Vagina (tissue), 2 donors: ENCODE results near the gene RPTN. TPM values are rescaled to one million over a fixed set of nuclear protein-coding genes. Genes with fewer than 3 reads are reported as not detected.

Experiments used
- DNase-seq, 2 donors: peaks; one replicate each; pipeline ENCODE4 v3.0.0-alpha.2; 2017; ENCODE audit errors: extremely low spot score in 2 of 2
- H3K27ac ChIP-seq: fragments of 200-600 bp; sonication (generic); one replicate; pipeline ENCODE4 v1.5.1; 2019
- H3K27me3 ChIP-seq: fragments of 200-600 bp; sonication (generic); one replicate; pipeline ENCODE4 v1.5.1; 2019
- H3K36me3 ChIP-seq, 2 donors: fragments of 200-600 bp; sonication (generic); one replicate each; pipeline ENCODE4 v1.5.1; 2017 to 2019
- H3K4me1 ChIP-seq: fragments of 200-600 bp; sonication (generic); one replicate; pipeline ENCODE4 v1.5.1; 2019
- H3K4me3 ChIP-seq, 2 donors: fragments of 200-600 bp; sonication (generic); 1 replicate in 1 of 2; 2 replicates in 1 of 2; pipeline ENCODE4 v1.5.1; 2016 to 2019
- H3K9me3 ChIP-seq: fragments of 200-600 bp; sonication (generic); one replicate; pipeline ENCODE4 v1.5.1; 2019
- POLR2A ChIP-seq, 2 donors: fragments of 450-650 bp; IDR thresholded peaks; one replicate each; pipeline ENCODE4 v1.6.1; 2017; ENCODE audit warnings: antibody characterized with exemption in 2 of 2, mild to moderate bottlenecking in 2 of 2, moderate library complexity in 2 of 2
- POLR2AphosphoS5 ChIP-seq, 2 donors: sonication (generic); formaldehyde crosslinking; IDR thresholded peaks; one replicate each; pipeline ENCODE4 v1.9.0; 2017; ENCODE audit warnings: antibody characterized with exemption in 2 of 2, mild to moderate bottlenecking in 2 of 2, low read depth in 1 of 2; ENCODE audit not compliant: insufficient read depth in 1 of 2
- intact Hi-C: fragments of 100-400 bp; cut with DNase I; formaldehyde crosslinking; loops from one replicate; pipeline ENCODE4 v1.15.1; 2023
- total RNA-seq: library from RNA; depleted of rRNA; stranded (reverse); fragments of >200 nt; gene quantifications from one replicate; pipeline ENCODE4 v1.2.3, GENCODE V29; 2016
- TF ChIP-seq, protein P1 (sequence below), 3 experiments: fragments of 450-650 bp in 2 of 3; fragments of 200-600 bp in 1 of 3; sonication (generic) in 1 of 3; IDR thresholded peaks; one replicate each; pipeline ENCODE4 v1.5.1; 2017 to 2019; ENCODE audit warnings: antibody characterized with exemption in 3 of 3, mild to moderate bottlenecking in 2 of 3, moderate library complexity in 2 of 3

The RPTN gene
- total RNA-seq, 1 donor from 2014 or later, result 0.25 TPM

DNA sequence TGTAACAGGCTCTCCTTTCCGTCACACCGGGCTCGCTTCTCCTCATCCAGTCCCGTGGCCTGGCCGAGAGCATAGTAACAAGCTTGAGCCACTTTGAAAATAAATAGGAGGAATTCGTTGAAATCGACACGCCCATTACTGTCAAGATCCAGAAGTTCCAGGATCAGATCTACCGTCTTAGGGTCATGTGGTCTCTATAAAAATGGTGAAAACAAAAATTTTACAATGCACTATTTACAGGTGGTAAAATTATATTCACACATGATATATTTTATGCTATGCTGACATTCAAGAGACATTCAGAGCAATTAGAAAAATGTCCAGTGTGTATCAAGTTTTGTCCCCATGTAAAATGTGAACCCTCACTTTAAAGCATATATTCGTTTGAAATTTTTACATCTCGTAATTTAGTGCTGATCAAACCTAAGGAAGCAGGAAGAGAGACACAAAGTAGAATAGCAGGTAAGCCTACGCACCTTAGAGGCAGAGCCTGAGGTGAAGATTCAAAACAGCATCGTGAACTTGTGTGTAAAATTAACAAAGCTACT lies 46.1 kb downstream of the RPTN start:
- Histone ChIP-seq H3K27me3 (peaks cover 5% of the 10 kb centered on the region), H3K4me3 (no peak overlapping the region), H3K4me1 (peaks cover 40% of the 10 kb centered on the region), H3K27ac (no peak overlapping the region), H3K36me3 (no peaks in the 10 kb centered on the region), H3K9me3 (no peaks in the 10 kb centered on the region)
- intact Hi-C loops, result no loop called here
- TF ChIP-seq POLR2A (IDR thresholded peaks at IDR 0.05) (no peak), POLR2AphosphoS5 (IDR thresholded peaks at IDR 0.05; ENCODE audit: insufficient read depth in 1 of 2, low read depth in 1 of 2) (no peak)
- TF ChIP-seq, protein P1, sequence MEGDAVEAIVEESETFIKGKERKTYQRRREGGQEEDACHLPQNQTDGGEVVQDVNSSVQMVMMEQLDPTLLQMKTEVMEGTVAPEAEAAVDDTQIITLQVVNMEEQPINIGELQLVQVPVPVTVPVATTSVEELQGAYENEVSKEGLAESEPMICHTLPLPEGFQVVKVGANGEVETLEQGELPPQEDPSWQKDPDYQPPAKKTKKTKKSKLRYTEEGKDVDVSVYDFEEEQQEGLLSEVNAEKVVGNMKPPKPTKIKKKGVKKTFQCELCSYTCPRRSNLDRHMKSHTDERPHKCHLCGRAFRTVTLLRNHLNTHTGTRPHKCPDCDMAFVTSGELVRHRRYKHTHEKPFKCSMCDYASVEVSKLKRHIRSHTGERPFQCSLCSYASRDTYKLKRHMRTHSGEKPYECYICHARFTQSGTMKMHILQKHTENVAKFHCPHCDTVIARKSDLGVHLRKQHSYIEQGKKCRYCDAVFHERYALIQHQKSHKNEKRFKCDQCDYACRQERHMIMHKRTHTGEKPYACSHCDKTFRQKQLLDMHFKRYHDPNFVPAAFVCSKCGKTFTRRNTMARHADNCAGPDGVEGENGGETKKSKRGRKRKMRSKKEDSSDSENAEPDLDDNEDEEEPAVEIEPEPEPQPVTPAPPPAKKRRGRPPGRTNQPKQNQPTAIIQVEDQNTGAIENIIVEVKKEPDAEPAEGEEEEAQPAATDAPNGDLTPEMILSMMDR (IDR thresholded peaks at IDR 0.05), result no peak
- no peak for DNase-seq

GRCh38 chr1:152112101-152112884 lies 46.7 kb downstream of the RPTN start:
- TF ChIP-seq POLR2AphosphoS5 (IDR thresholded peaks at IDR 0.05; ENCODE audit: insufficient read depth in 1 of 2, low read depth in 1 of 2) (no peak), POLR2A (IDR thresholded peaks at IDR 0.05) (no peak)
- TF ChIP-seq, protein P1 (IDR thresholded peaks at IDR 0.05), result no peak
- Histone ChIP-seq H3K4me1 (peaks cover 40% of the 10 kb centered on the region), H3K27ac (no peak overlapping the region), H3K4me3 (peak overlapping the region; percentile 33 to 48), H3K36me3 (no peaks in the 10 kb centered on the region), H3K27me3 (peaks cover 9% of the 10 kb centered on the region), H3K9me3 (no peaks in the 10 kb centered on the region)
- no peak for DNase-seq
- intact Hi-C loops, result no loop called here

DNA sequence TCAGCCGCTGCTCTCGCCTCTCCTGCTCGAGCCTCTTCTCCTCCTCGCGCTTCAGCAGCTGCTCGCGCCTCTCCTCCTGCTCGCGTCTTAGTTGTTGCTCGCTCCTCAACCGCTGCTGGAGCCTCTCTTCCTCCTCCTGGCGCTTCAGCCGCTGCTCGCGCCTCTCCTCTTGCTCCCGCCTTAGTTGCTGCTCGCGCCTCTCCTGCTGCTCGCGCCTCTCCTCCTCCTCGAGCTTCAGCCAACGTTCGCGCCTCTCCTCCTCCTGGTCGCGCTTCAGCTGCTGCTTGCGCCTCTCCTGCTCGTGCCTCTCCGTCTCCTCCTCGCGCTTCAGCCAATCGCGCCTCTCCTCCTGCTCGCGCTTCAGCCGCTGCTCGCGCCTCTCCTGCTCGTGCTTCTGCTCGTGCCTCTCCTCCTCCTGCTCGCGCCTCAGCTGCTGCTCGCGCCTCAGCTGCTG lies 47.5 kb downstream of the RPTN start:
- intact Hi-C loops, result no loop called here
- H3K27ac ChIP-seq, result no peak overlapping the region
- H3K4me1 ChIP-seq, result peaks cover 40% of the 10 kb centered on the region
- H3K27me3 ChIP-seq, result peaks cover 12% of the 10 kb centered on the region
- peak overlapping the region; percentile 33 to 48 for H3K4me3 ChIP-seq
- no peaks in the 10 kb centered on the region for H3K36me3 ChIP-seq
- TF ChIP-seq POLR2A (IDR thresholded peaks at IDR 0.05) (no peak), POLR2AphosphoS5 (IDR thresholded peaks at IDR 0.05; ENCODE audit: insufficient read depth in 1 of 2, low read depth in 1 of 2) (no peak)
- TF ChIP-seq, protein P1 (IDR thresholded peaks at IDR 0.05), result no peak
- no peak for DNase-seq
- H3K9me3 ChIP-seq, result no peaks in the 10 kb centered on the region

- no peak for DNase-seq
- no peak for TF ChIP-seq POLR2A (IDR thresholded peaks at IDR 0.05)
- TF ChIP-seq, protein P1 (IDR thresholded peaks at IDR 0.05), result no peak
- no peak for TF ChIP-seq POLR2AphosphoS5 (IDR thresholded peaks at IDR 0.05; ENCODE audit: insufficient read depth in 1 of 2, low read depth in 1 of 2)
- no peak overlapping the region for H3K27ac ChIP-seq
- H3K4me1 ChIP-seq, result peaks cover 40% of the 10 kb centered on the region
- intact Hi-C loops, result no loop called here
- no peaks in the 10 kb centered on the region for H3K9me3 ChIP-seq
- peak overlapping the region; percentile 33 to 48 for H3K4me3 ChIP-seq
- H3K36me3 ChIP-seq, result no peaks in the 10 kb centered on the region
- peaks cover 12% of the 10 kb centered on the region for H3K27me3 ChIP-seq
Measured at GRCh38 chr1:152110860-152111514, 48.0 kb downstream of the RPTN start.
